NCI-H345 treated with DMSO at 0.1 percent for 48 hours (cell line): ENCODE results near the gene CAMK2A.

Source experiments
- DNase-seq: peaks from one replicate; lab custom pipeline; 2025; ENCODE audit not compliant: unreplicated experiment; lab: John Stamatoyannopoulos, UW

CAMK2A gene

GRCh38 chr5:150289551-150290390 lies at the start of gene CAMK2A:
Gene CAMK2A (minus strand): TSS chr5:150289773. CDS start chr5:150289625, 148 bp downstream.
- DNase-seq, result no peak

GRCh38 chr5:150339165-150339564 lies 49.6 kb upstream of the CAMK2A start:
- DNase-seq, result no peak

GRCh38 chr5:150338546-150338945 lies 49.0 kb upstream of the CAMK2A start:
- no peak for DNase-seq

GRCh38 chr5:150335778-150336177 lies 46.2 kb upstream of the CAMK2A start:
- no peak for DNase-seq

DNA sequence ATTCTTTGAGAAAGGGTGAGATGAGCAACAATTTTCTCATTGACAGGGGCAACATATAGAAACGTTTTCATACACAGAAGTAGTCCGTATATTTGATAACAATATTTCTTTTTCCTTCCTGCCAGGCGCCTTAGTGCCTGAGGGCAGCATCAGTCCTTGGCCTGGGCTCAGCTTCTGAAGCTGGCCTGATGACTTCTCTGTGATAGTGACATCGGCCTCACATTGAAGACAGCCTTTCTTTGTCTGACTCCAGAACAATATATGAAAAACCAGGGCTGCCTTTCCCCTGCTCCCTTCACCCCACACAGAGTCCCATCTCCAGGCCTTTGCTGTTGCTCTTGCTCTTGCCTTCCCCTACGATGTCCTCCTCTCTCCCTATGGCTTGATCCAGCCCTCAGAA lies 43.8 kb upstream of the CAMK2A start:
- no peak for DNase-seq

- DNase-seq, result no peak
These were observed 40.6 kb upstream of the CAMK2A start for GRCh38 chr5:150329881-150330876.

DNA sequence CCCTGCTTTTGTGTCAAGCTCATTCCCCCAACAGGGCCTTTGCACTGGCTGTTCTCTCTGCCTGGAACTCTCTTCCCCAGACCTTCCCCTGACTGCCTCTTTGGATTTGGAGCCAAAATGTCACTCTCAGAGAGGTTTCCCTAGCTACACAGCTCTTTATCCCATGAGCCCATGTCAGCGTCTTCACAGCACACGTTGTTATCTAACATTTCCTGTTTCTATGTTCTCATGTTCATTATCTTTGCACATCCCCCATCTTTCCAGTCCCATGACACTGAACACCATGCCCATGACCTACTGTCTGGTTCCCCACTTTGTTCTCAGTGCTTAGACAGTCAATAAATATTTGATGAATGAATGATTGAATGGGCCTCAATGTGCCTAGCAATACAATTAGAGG lies 39.5 kb upstream of the CAMK2A start:
- no peak for DNase-seq

GRCh38 chr5:150328515-150328914 lies 38.9 kb upstream of the CAMK2A start:
- no peak for DNase-seq

- DNase-seq, result no peak
These were observed 37.6 kb upstream of the CAMK2A start for GRCh38 chr5:150327139-150327538.

DNA sequence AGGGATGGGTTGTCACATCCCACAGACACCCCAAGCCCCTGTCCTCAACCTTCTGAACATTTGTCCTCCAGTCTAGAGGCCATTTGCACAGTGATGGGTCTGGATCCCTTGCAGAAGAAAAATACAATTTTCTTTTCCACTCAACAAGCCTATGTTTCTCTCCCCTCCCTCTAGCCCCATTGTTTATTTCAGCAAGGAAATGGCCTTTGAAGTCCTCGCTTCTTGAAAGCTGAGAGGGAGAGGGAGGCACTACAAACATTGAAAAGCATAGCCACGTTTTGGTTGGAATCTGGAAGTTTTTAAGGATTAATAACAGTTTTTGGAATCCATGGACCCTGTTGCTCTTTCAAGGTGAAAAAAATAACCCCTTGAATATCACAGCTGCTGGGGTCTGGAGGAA lies 37.1 kb upstream of the CAMK2A start:
- no peak for DNase-seq

GRCh38 chr5:150325426-150325825 lies 35.9 kb upstream of the CAMK2A start:
- no peak for DNase-seq

DNA sequence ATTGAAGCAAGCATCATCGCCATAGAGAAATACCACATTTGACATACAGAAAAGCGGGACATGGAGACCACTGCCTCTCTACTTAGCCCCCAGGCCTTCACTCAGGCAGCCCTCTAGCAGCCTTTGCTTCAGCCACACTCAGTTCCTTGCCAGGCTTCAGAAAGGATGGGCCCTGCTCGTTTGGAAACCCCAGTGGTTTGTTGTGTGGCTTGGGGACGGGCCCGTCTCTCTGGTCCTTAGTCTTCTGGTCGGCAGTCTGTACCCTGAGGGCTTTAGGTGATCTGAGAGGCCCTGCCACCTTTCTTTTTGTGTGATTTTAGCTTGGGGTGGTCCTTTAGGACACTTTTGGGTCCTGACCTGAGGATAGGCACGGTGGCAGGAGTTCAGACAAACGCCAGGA lies 34.2 kb upstream of the CAMK2A start:
- no peak for DNase-seq

- no peak for DNase-seq
These were observed 33.5 kb upstream of the CAMK2A start for GRCh38 chr5:150323092-150323491.

GRCh38 chr5:150322202-150322601 lies 32.6 kb upstream of the CAMK2A start:
- DNase-seq, result no peak

DNA sequence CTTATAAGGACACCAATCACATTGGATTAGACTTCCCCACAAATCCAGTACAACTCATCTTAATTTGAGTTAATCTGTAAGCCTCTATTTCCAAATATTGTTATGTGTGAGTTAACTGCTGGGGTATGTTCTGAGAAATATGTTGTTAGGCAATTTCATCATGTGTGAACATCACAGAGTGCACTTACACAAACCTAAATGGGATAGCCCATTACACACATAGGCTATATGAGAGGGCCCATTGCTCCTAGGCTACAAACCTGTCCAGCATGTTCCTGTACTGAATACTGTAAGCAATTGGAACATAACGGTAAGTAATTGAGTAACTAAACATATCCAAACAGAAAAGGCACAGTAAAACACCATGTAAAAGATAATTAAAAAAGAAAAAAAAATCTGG lies 32.2 kb upstream of the CAMK2A start:
- no peak for DNase-seq

DNA sequence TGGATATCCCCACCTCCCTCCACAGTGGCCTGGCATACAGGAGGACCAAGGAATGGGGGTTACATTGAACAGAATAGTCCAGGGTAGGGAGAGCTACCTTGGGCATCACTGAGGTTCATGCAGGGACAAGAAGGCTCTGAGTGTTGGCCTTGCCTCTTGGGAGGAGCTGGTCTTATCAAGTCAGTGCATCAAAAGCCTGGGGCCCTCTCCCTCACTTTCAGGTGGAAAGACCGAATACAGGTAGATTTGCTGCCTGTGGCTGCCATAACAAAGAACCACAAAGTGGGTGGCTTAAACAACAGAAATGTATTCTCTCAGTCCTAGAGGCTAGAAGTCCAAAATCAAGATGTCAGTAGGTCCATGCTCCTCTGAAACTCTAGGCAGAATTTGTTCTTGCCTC lies 31.6 kb upstream of the CAMK2A start:
- no peak for DNase-seq

DNA sequence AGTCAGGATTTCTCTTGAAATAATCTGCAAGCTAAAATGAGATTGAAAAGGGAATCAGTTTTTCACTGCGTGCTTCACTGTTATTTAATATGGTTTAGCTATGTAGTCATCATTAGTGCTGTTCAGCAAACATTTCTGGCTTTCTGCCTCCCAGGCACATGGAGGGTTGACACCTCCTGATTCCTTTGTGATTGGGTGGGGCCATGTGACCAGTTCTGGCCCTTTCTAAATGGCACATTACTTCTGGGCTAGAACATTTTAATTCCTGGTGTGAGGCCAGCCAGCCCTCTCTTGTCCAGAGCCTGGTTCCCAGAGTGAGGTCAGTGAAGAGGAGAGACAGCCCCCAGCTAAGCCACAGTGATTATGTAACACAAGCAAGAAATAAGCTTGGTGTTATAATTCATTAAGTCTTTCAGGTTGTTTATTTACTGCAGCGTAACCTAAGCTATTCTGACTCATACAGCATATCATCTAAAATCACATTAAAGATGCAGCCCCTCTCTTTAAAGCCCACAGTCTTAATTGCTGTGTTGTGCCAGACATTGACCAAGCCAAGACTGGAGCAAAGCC lies 30.6 kb upstream of the CAMK2A start:
- no peak for DNase-seq

GRCh38 chr5:150319484-150319790 lies 29.9 kb upstream of the CAMK2A start:
- DNase-seq, result no peak

GRCh38 chr5:150318613-150319483 lies 29.3 kb upstream of the CAMK2A start:
- DNase-seq, result no peak

DNA sequence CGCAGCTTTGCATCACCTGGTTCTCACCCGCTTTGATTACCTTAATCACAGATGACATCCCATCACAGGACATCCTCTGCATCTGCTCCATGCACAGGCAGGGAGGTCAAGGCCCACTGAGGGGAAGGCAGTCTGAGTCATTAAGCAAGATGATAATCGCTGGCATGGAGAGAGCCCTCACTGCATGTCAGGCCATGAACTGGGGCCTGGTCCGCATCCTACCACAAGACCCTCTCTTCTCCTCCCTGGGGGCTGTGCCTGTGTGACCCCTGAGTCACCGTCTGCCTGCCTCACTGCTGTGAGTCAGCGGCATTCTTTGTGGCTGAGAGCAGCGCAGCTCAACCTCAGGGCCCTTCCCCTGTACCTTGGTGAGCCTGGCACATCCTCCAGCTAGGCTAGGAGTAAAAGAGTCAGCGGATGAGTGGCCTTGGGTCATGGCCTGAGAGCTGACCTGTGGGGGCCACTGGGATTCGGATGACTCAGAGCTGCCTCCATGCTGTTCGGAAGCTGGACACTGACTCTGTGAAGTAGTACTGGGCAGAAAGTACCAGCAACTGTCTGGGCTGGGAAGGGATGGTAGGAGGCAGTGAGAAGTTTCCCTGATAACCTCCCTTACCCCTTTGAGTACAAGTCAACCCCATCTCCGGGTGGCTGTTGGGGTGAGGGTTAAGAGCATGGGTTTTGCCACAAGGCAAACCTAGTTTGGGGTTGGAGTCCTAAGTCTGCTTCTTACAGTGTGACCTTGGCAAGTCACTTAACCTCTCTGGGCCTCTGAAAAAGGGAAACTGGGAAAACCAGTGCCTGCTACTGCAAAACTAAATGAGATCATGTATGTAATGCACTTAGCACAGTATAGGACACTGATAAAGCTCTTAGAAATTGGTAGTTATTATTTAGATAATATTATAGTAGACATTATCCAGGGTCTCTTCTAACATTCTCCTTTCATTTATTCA lies 27.8 kb upstream of the CAMK2A start:
- DNase-seq, result no peak
